Loucy (cell line): ENCODE measurements around the gene TM9SF1.

Experiments used
- CTCF ChIP-seq: fragments of 200-600 bp; sonication (generic); conservative IDR thresholded peaks from 2 replicates; pipeline ENCODE4 v1.5.1; 2014; ENCODE audit warnings: mild to moderate bottlenecking, antibody characterized with exemption, low read length
- EZH2phosphoT487 ChIP-seq: fragments of 200-600 bp; IDR thresholded peaks from 2 replicates; pipeline ENCODE4 v1.6.1; 2018; ENCODE audit warnings: antibody characterized with exemption, mild to moderate bottlenecking, moderate library complexity, borderline replicate concordance

- TF ChIP-seq CTCF (no peak), EZH2phosphoT487 (no peak)
Observed at GRCh38 chr14:24183014-24183481, 12.2 kb downstream of the TM9SF1 start.
